B cell (primary cell): ENCODE results near the gene ADAMTS20. TPM values are rescaled to one million over a fixed set of nuclear protein-coding genes. Genes with fewer than 3 reads are reported as not detected.

Experiments
- ATAC-seq: fragments of 200-7000 bp; cut with Tn5 transposase; one replicate; pipeline ENCODE4 v1.10.0; 2021; ENCODE audit warnings: low read depth, mild to moderate bottlenecking, moderate number of reproducible peaks, moderate library complexity
- CTCF ChIA-PET: fragments of 350-600 bp; sonication (Branson Sonifier 250); formaldehyde crosslinking; loops from one replicate; lab custom pipeline; 2021; ENCODE audit warnings: antibody characterized with exemption, inconsistent platforms; lab: Charles Lee
- POLR2A ChIA-PET: fragments of 350-600 bp; sonication (Branson Sonifier 250); formaldehyde crosslinking; loops from one replicate; lab custom pipeline; 2021; ENCODE audit warnings: antibody characterized with exemption; lab: Charles Lee
- DNase-seq: peaks from one replicate; pipeline ENCODE4 v3.0.0; 2013
- H2AFZ ChIP-seq: 2 replicates; pipeline ENCODE4 v1.6.1; 2012; ENCODE audit warnings: mild to moderate bottlenecking, low read depth, low read length; ENCODE audit not compliant: insufficient read depth, poor library complexity, severe bottlenecking
- H3K27ac ChIP-seq, 2 donors: 1 replicate in 1 of 2; 2 replicates in 1 of 2; pipeline ENCODE4 v1.5.1; 2012 to 2013; ENCODE audit warnings: low read length in 2 of 2, mild to moderate bottlenecking in 2 of 2, moderate library complexity in 1 of 2
- H3K27me3 ChIP-seq, 4 experiments: fragments of 200-600 bp in 1 of 4; sonication (generic) in 1 of 4; replicated peaks in 1 of 4; 1 replicate in 2 of 4; 2 replicates in 2 of 4; pipeline versions ENCODE4 v1.6.1 to v1.7.0; 2013 to 2016; ENCODE audit warnings: low read length in 3 of 4, mild to moderate bottlenecking in 2 of 4, mixed read lengths in 1 of 4, moderate library complexity in 1 of 4; ENCODE audit not compliant: insufficient read depth in 4 of 4, control insufficient read depth in 3 of 4; ENCODE audit errors: control extremely low read depth in 1 of 4
- H3K36me3 ChIP-seq, 2 experiments: replicated peaks in 1 of 2; 1 replicate in 1 of 2; 2 replicates in 1 of 2; pipeline versions ENCODE4 v1.6.1 to v1.7.1; 2013; ENCODE audit warnings: low read length in 1 of 2; ENCODE audit not compliant: insufficient read depth in 2 of 2, control insufficient read depth in 1 of 2; ENCODE audit errors: control extremely low read depth in 1 of 2, extremely low read depth in 1 of 2
- H3K4me1 ChIP-seq, 2 donors: fragments of 200-600 bp in 1 of 2; sonication (generic) in 1 of 2; 1 replicate in 1 of 2; 2 replicates in 1 of 2; pipeline versions ENCODE4 v1.5.1 to v1.6.1; 2013 to 2017; ENCODE audit warnings: low read length in 2 of 2; ENCODE audit not compliant: control insufficient read depth in 2 of 2, insufficient read depth in 2 of 2
- H3K4me2 ChIP-seq: replicated peaks from 2 replicates; pipeline ENCODE3; 2012; ENCODE audit warnings: mild to moderate bottlenecking, low read depth, low read length; ENCODE audit not compliant: poor library complexity, severe bottlenecking
- H3K4me3 ChIP-seq, 5 experiments: fragments of 200-600 bp in 1 of 5; sonication (generic) in 1 of 5; 1 replicate in 3 of 5; 2 replicates in 2 of 5; pipeline versions ENCODE4 v1.5.1 to v1.7.0; 2011 to 2016; ENCODE audit warnings: low read length in 4 of 5, mild to moderate bottlenecking in 4 of 5, low read depth in 2 of 5, control low read depth in 1 of 5, moderate library complexity in 1 of 5; ENCODE audit not compliant: insufficient read depth in 1 of 5; ENCODE audit errors: control extremely low read depth in 1 of 5, extremely low read depth in 1 of 5
- H3K79me2 ChIP-seq: fragments of 200-600 bp; sonication (generic); one replicate; pipeline ENCODE4 v1.6.0; 2016; ENCODE audit warnings: low read length; ENCODE audit not compliant: control insufficient read depth, insufficient read depth
- H3K9ac ChIP-seq: fragments of 200-600 bp; sonication (generic); 2 replicates; pipeline ENCODE4 v1.6.1; 2017; ENCODE audit warnings: mild to moderate bottlenecking, low read length, moderate library complexity
- H3K9me3 ChIP-seq, 3 donors: one replicate each; pipeline versions ENCODE4 v1.6.1 to v1.7.1; 2013; ENCODE audit warnings: low read length in 2 of 3; ENCODE audit not compliant: control insufficient read depth in 2 of 3, insufficient read depth in 1 of 3; ENCODE audit errors: control extremely low read depth in 1 of 3
- H4K20me1 ChIP-seq: 2 replicates; pipeline ENCODE4 v1.6.0; 2012; ENCODE audit warnings: mild to moderate bottlenecking, low read length; ENCODE audit not compliant: insufficient read depth, control insufficient read depth, poor library complexity, severe bottlenecking
- H3K27ac Mint-ChIP-seq: one replicate; pipeline ENCODE4 v1.8.0; 2021; ENCODE audit warnings: mixed read lengths
- H3K27me3 Mint-ChIP-seq: one replicate; pipeline ENCODE4 v1.8.0; 2021; ENCODE audit warnings: mixed read lengths
- H3K4me1 Mint-ChIP-seq: one replicate; pipeline ENCODE4 v1.8.0; 2021; ENCODE audit warnings: mixed read lengths
- H3K4me3 Mint-ChIP-seq: one replicate; pipeline ENCODE4 v1.8.0; 2021; ENCODE audit warnings: mixed read lengths
- H3K9me3 Mint-ChIP-seq: one replicate; pipeline ENCODE4 v1.8.0; 2022; ENCODE audit warnings: mixed read lengths; ENCODE audit not compliant: insufficient read depth
- EZH2 ChIP-seq: IDR thresholded peaks from 2 replicates; pipeline ENCODE4 v1.6.1; 2012; ENCODE audit warnings: borderline replicate concordance, low read depth, mild to moderate bottlenecking, moderate library complexity, low read length; ENCODE audit not compliant: insufficient read depth, poor library complexity, severe bottlenecking
- WGBS: methylation state at CpG from one replicate; pipeline ENCODE4 v1.1.5; 2013; ENCODE audit warnings: missing lambda C conversion rate; ENCODE audit not compliant: insufficient coverage; 5-methylcytosine and 5-hydroxymethylcytosine counted together
- intact Hi-C: fragments of 100-400 bp; cut with micrococcal nuclease; formaldehyde crosslinking; loops from one replicate; pipeline ENCODE4 v1.10.0; 2022
- polyA plus RNA-seq: library from polyadenylated mRNA; depleted of rRNA; stranded (reverse); fragments of >200 nt; gene quantifications from 2 replicates; pipeline ENCODE4 v1.2.3, GENCODE V29; 2012
- total RNA-seq, 2 donors: library from RNA; stranded (reverse); fragments of 120-200 nt in 1 of 2; gene quantifications; 1 replicate in 1 of 2; 2 replicates in 1 of 2; pipeline versions ENCODE4 v1.2.3 to v1.2.4, GENCODE V29; 2013 to 2022
- TF ChIP-seq, protein P1 (sequence below): fragments of 200-600 bp; IDR thresholded peaks from one replicate; pipeline ENCODE4 v1.8.0; 2022; ENCODE audit warnings: antibody characterized with exemption, mild to moderate bottlenecking

ADAMTS20 gene
- total and polyA plus RNA-seq, 2 donors (not counting 1 experiment from before 2014, with no cell fraction given), result not detected

GRCh38 chr12:43357141-43357540 is 194.9 kb downstream of the ADAMTS20 start:
- DNase-seq (no peak), ATAC-seq (no peak)
- CTCF ChIA-PET, result no interaction called here
- Mint-ChIP-seq H3K4me3 (no peak overlapping the region), H3K27me3 (no peaks in the 10 kb centered on the region), H3K9me3 (no peaks in the 10 kb centered on the region), H3K4me1 (no peaks in the 10 kb centered on the region), H3K27ac (no peak overlapping the region)
- no peaks in the 10 kb centered on the region for H3K4me1 ChIP-seq
- H3K27ac ChIP-seq, result no peak overlapping the region
- no peaks in the 10 kb centered on the region for H4K20me1 ChIP-seq
- no peaks in the 10 kb centered on the region for H3K27me3 ChIP-seq
- no peak overlapping the region for H3K4me2 ChIP-seq
- no peak overlapping the region for H2AFZ ChIP-seq
- no CpG with 5 or more reads among the region's 1 CpG for WGBS
- POLR2A ChIA-PET, result no interaction called here
- no peaks in the 10 kb centered on the region for H3K36me3 ChIP-seq
- H3K4me3 ChIP-seq, result no peak overlapping the region
- no peaks in the 10 kb centered on the region for H3K9me3 ChIP-seq
- H3K9ac ChIP-seq, result no peak overlapping the region
- intact Hi-C loops, result no loop called here
- TF ChIP-seq, protein P1, sequence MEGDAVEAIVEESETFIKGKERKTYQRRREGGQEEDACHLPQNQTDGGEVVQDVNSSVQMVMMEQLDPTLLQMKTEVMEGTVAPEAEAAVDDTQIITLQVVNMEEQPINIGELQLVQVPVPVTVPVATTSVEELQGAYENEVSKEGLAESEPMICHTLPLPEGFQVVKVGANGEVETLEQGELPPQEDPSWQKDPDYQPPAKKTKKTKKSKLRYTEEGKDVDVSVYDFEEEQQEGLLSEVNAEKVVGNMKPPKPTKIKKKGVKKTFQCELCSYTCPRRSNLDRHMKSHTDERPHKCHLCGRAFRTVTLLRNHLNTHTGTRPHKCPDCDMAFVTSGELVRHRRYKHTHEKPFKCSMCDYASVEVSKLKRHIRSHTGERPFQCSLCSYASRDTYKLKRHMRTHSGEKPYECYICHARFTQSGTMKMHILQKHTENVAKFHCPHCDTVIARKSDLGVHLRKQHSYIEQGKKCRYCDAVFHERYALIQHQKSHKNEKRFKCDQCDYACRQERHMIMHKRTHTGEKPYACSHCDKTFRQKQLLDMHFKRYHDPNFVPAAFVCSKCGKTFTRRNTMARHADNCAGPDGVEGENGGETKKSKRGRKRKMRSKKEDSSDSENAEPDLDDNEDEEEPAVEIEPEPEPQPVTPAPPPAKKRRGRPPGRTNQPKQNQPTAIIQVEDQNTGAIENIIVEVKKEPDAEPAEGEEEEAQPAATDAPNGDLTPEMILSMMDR, result no peak
- no peak for TF ChIP-seq EZH2
- H3K79me2 ChIP-seq, result no peaks in the 10 kb centered on the region

GRCh38 chr12:43352001-43352400 is 200.0 kb downstream of the ADAMTS20 start:
- no peak overlapping the region for H3K9ac ChIP-seq
- H2AFZ ChIP-seq, result no peak overlapping the region
- no peak for ATAC-seq
- POLR2A ChIA-PET, result no interaction called here
- WGBS, result 70% methylated on average over 3 of the region's 3 CpGs
- no peaks in the 10 kb centered on the region for H3K79me2 ChIP-seq
- H3K36me3 ChIP-seq, result no peaks in the 10 kb centered on the region
- Mint-ChIP-seq H3K4me3 (no peak overlapping the region), H3K27me3 (peaks cover 2% of the 10 kb centered on the region), H3K27ac (no peak overlapping the region), H3K4me1 (no peaks in the 10 kb centered on the region), H3K9me3 (no peaks in the 10 kb centered on the region)
- H3K27ac ChIP-seq, result no peak overlapping the region
- DNase-seq, result no peak
- no peaks in the 10 kb centered on the region for H4K20me1 ChIP-seq
- H3K4me3 ChIP-seq, result no peak overlapping the region
- CTCF ChIA-PET, result no interaction called here
- H3K9me3 ChIP-seq, result peaks cover 0 to 2% (median 0%) of the 10 kb centered on the region in 3 donors
- intact Hi-C loops, result no loop called here
- no peaks in the 10 kb centered on the region for H3K27me3 ChIP-seq
- no peaks in the 10 kb centered on the region for H3K4me1 ChIP-seq
- no peak overlapping the region for H3K4me2 ChIP-seq
- TF ChIP-seq EZH2, result no peak
- TF ChIP-seq, protein P1, result no peak
